ENCODE data around the gene SLC37A1.

Gene SLC37A1

GRCh38 chr21:42527489-42528158, 14.0 kb downstream of the SLC37A1 start:
- no peak for TF ChIP-seq REST (IDR thresholded peaks at IDR 0.05; ENCODE audit: insufficient read depth in 1 of 2, low read depth in 2 of 2, low read length in 2 of 2)

GRCh38 chr21:42530167-42530518, 16.5 kb downstream of the SLC37A1 start:
- TF ChIP-seq TAF1 (IDR thresholded peaks at IDR 0.05; ENCODE audit: borderline replicate concordance, insufficient read depth, low read length) = no peak
- TF ChIP-seq SIN3A (IDR thresholded peaks at IDR 0.05; ENCODE audit: borderline replicate concordance, insufficient read depth, low read length) = no peak
- no peak for TF ChIP-seq REST (IDR thresholded peaks at IDR 0.05; ENCODE audit: insufficient read depth in 1 of 2, low read depth in 2 of 2, low read length in 2 of 2)
- no peak for TF ChIP-seq FOXP2 (optimal IDR thresholded peaks at IDR 0.05; ENCODE audit: borderline replicate concordance, extremely low read depth, extremely low read length, insufficient read depth)
- no peak for TF ChIP-seq POLR2AphosphoS5 (IDR thresholded peaks at IDR 0.05; ENCODE audit: low read depth, low read length)

GRCh38 chr21:42531771-42532170, 18.1 kb downstream of the SLC37A1 start:
- TF ChIP-seq REST (IDR thresholded peaks at IDR 0.05; ENCODE audit: insufficient read depth in 1 of 2, low read depth in 2 of 2, low read length in 2 of 2) = no peak
- no peak for TF ChIP-seq SIN3A (IDR thresholded peaks at IDR 0.05; ENCODE audit: borderline replicate concordance, insufficient read depth, low read length)
- no peak for TF ChIP-seq TAF1 (IDR thresholded peaks at IDR 0.05; ENCODE audit: borderline replicate concordance, insufficient read depth, low read length)
- no peak for TF ChIP-seq FOXP2 (optimal IDR thresholded peaks at IDR 0.05; ENCODE audit: borderline replicate concordance, extremely low read depth, extremely low read length, insufficient read depth)
- TF ChIP-seq POLR2AphosphoS5 (IDR thresholded peaks at IDR 0.05; ENCODE audit: low read depth, low read length) = no peak

GRCh38 chr21:42532466-42533181, 19.0 kb downstream of the SLC37A1 start:
- TF ChIP-seq POLR2AphosphoS5 (IDR thresholded peaks at IDR 0.05; ENCODE audit: low read depth, low read length) (no peak), FOXP2 (optimal IDR thresholded peaks at IDR 0.05; ENCODE audit: borderline replicate concordance, extremely low read depth, extremely low read length, insufficient read depth) (no peak), TAF1 (IDR thresholded peaks at IDR 0.05; ENCODE audit: borderline replicate concordance, insufficient read depth, low read length) (no peak), SIN3A (IDR thresholded peaks at IDR 0.05; ENCODE audit: borderline replicate concordance, insufficient read depth, low read length) (no peak), REST (IDR thresholded peaks at IDR 0.05; ENCODE audit: insufficient read depth in 1 of 2, low read depth in 2 of 2, low read length in 2 of 2) (no peak)
